HCT116 (cell line): Measurements from ENCODE around the gene IGSF6. TPM values are rescaled to one million over a fixed set of nuclear protein-coding genes. Genes with fewer than 3 reads are reported as not detected.

ENCODE experiments used
- ATAC-seq: fragments of 200-7000 bp; cut with Tn5 transposase; 2 replicates; pipeline ENCODE4 v1.9.1; 2020; ENCODE audit warnings: mild to moderate bottlenecking, moderate library complexity
- BruUV-seq: library from RNA; stranded (reverse); fragments of 400-500 nt; replicated peaks from 2 replicates; lab custom pipeline; 2021; lab: Mats Ljungman, UMichigan
- CTCF ChIA-PET: fragments of 300-600 bp; sonication (Branson Sonifier 250); formaldehyde crosslinking; loops from one replicate; lab custom pipeline; 2021; ENCODE audit warnings: antibody characterized with exemption; lab: Charles Lee
- POLR2A ChIA-PET: fragments of 300-600, 350-600 bp; sonication (Branson Sonifier 250); formaldehyde crosslinking; loops from one replicate; lab custom pipeline; 2021; ENCODE audit warnings: antibody characterized with exemption; lab: Charles Lee
- RAD21 ChIA-PET, 2 experiments: fragments of 300-600 bp; sonication (Branson Sonifier 250); formaldehyde crosslinking; loops; one replicate each; lab custom pipeline; 2023; ENCODE audit warnings: low total read pairs in 2 of 2; ENCODE audit not compliant: uncharacterized antibody in 2 of 2, unreplicated experiment in 2 of 2, low non-redundant PET in 1 of 2; lab: Charles Lee
- DNase-seq: peaks from one replicate; pipeline ENCODE4 v3.0.0-alpha.2; 2010; ENCODE audit warnings: low read depth, low spot score
- H2AFZ ChIP-seq: fragments of 200-600 bp; shearing (Covaris generic), sonication (generic); 2 replicates; pipeline ENCODE4 v1.6.1; 2017; ENCODE audit warnings: low read depth, mixed run types, mixed read lengths, antibody characterized with exemption, low read length; ENCODE audit not compliant: poor library complexity, severe bottlenecking
- H3K27ac ChIP-seq: 2 replicates; pipeline ENCODE4 v1.5.1; 2012; ENCODE audit warnings: low read depth, low read length
- H3K27me3 ChIP-seq: fragments of 200-600 bp; sonication (generic); 2 replicates; pipeline ENCODE4 v1.6.1; 2016; ENCODE audit warnings: mixed run types, low read length, mixed read lengths; ENCODE audit not compliant: insufficient read depth
- H3K36me3 ChIP-seq, 2 experiments: fragments of 200-500 bp in 1 of 2; fragments of 200-600 bp in 1 of 2; sonication (Bioruptor generic) in 1 of 2; sonication (generic) in 1 of 2; 2 replicates each; pipeline versions ENCODE4 v1.5.1 to v1.6.1; 2014 to 2016; ENCODE audit warnings: low read length in 2 of 2, inconsistent platforms in 1 of 2, mixed read lengths in 1 of 2, mixed run types in 1 of 2; ENCODE audit not compliant: insufficient read depth in 2 of 2, control insufficient read depth in 1 of 2
- H3K4me1 ChIP-seq, 2 experiments: fragments of 200-600 bp in 1 of 2; sonication (generic) in 1 of 2; 2 replicates each; pipeline versions ENCODE4 v1.5.1 to v1.6.1; 2012 to 2017; ENCODE audit warnings: low read length in 2 of 2, inconsistent platforms in 1 of 2, mild to moderate bottlenecking in 1 of 2, mixed read lengths in 1 of 2, mixed run types in 1 of 2, moderate library complexity in 1 of 2; ENCODE audit not compliant: insufficient read depth in 2 of 2, control insufficient read depth in 1 of 2
- H3K4me2 ChIP-seq: fragments of 200-600 bp; sonication (generic); 2 replicates; pipeline ENCODE4 v1.6.1; 2017; ENCODE audit warnings: mixed run types, low read length, mixed read lengths
- H3K4me3 ChIP-seq, 2 experiments: fragments of 200-600 bp in 1 of 2; sonication (generic) in 1 of 2; replicated peaks in 1 of 2; 2 replicates each; pipeline ENCODE4 v1.5.1; 2011 to 2016; ENCODE audit warnings: low read length in 2 of 2, control low read depth in 1 of 2, low read depth in 1 of 2, mild to moderate bottlenecking in 1 of 2, mixed read lengths in 1 of 2, mixed run types in 1 of 2
- H3K79me2 ChIP-seq: fragments of 200-600 bp; sonication (generic); 2 replicates; pipeline ENCODE4 v1.6.1; 2017; ENCODE audit warnings: mild to moderate bottlenecking, mixed run types, low read length, moderate library complexity, mixed read lengths; ENCODE audit not compliant: insufficient read depth
- H3K9ac ChIP-seq: fragments of 200-600 bp; sonication (generic); 2 replicates; pipeline ENCODE4 v1.6.1; 2016; ENCODE audit warnings: low read length, mixed read lengths
- H3K9me2 ChIP-seq: fragments of 200-600 bp; sonication (generic), shearing (Covaris generic); 2 replicates; pipeline ENCODE4 v1.6.1; 2017; ENCODE audit warnings: mixed run types, mild to moderate bottlenecking, moderate library complexity; ENCODE audit not compliant: insufficient read depth
- H3K9me3 ChIP-seq, 2 experiments: fragments of 200-500 bp in 1 of 2; fragments of 200-600 bp in 1 of 2; sonication (Bioruptor generic) in 1 of 2; sonication (generic) in 1 of 2; 2 replicates each; pipeline ENCODE4 v1.6.1; 2014 to 2017; ENCODE audit warnings: low read length in 2 of 2, mixed read lengths in 2 of 2, inconsistent platforms in 1 of 2, low read depth in 1 of 2, mild to moderate bottlenecking in 1 of 2, mixed run types in 1 of 2, moderate library complexity in 1 of 2; ENCODE audit not compliant: control insufficient read depth in 1 of 2, insufficient read depth in 1 of 2
- H4K20me1 ChIP-seq: fragments of 200-600 bp; sonication (generic), shearing (Covaris generic); 2 replicates; pipeline ENCODE4 v1.6.1; 2017; ENCODE audit warnings: mixed run types, mild to moderate bottlenecking, moderate library complexity; ENCODE audit not compliant: insufficient read depth
- EGR1 ChIP-seq: IDR thresholded peaks from 2 replicates; pipeline ENCODE4 v1.6.1; 2012; ENCODE audit warnings: low read depth
- ELF1 ChIP-seq: IDR thresholded peaks from 2 replicates; pipeline ENCODE4 v1.6.1; 2012; ENCODE audit warnings: low read depth, borderline replicate concordance
- EZH2phosphoT487 ChIP-seq: fragments of 200-600 bp; IDR thresholded peaks from 2 replicates; pipeline ENCODE4 v1.6.1; 2018; ENCODE audit warnings: antibody characterized with exemption, borderline replicate concordance
- POLR2A ChIP-seq: IDR thresholded peaks from 2 replicates; pipeline ENCODE4 v1.7.0; 2011; ENCODE audit warnings: borderline replicate concordance; ENCODE audit not compliant: insufficient read depth, insufficient read length; ENCODE audit errors: extremely low read depth
- POLR2AphosphoS5 ChIP-seq: IDR thresholded peaks from 2 replicates; pipeline ENCODE4 v1.6.1; 2011; ENCODE audit warnings: mild to moderate bottlenecking, low read depth, low read length, moderate library complexity
- SRF ChIP-seq: IDR thresholded peaks from 2 replicates; pipeline ENCODE4 v1.6.1; 2012; ENCODE audit warnings: low read depth
- ZFX ChIP-seq: fragments of 450-650 bp; IDR thresholded peaks from 2 replicates; pipeline ENCODE4 v1.6.1; 2017
- ZNF274 ChIP-seq: fragments of 200-500 bp; sonication (Bioruptor generic); IDR thresholded peaks from 2 replicates; pipeline ENCODE4 v1.6.1; 2014; ENCODE audit warnings: mild to moderate bottlenecking, low read depth, low read length, inconsistent platforms
- intact Hi-C: fragments of 100-400 bp; cut with micrococcal nuclease; formaldehyde crosslinking; loops from 2 replicates; pipeline ENCODE4 v1.10.0; 2022
- total RNA-seq: library from RNA; stranded (reverse); gene quantifications from one replicate; pipeline ENCODE4 v1.2.1, GENCODE V29; 2021; ENCODE audit not compliant: unreplicated experiment
- TF ChIP-seq, protein P1 (sequence below): IDR thresholded peaks from 2 replicates; pipeline ENCODE4 v1.6.1; 2012
- TF ChIP-seq, protein P2 (sequence below): IDR thresholded peaks from 2 replicates; pipeline ENCODE4 v1.6.1; 2011; ENCODE audit warnings: mild to moderate bottlenecking, low read length, moderate library complexity; ENCODE audit not compliant: insufficient replicate concordance; ENCODE audit errors: extremely low read depth

The IGSF6 gene
- total RNA-seq, 1 experiment from 2014 or later, result not detected

- CTCF ChIA-PET, result no interaction called here
- Histone ChIP-seq H3K9me3 (no peaks in the 10 kb centered on the region), H3K27me3 (no peaks in the 10 kb centered on the region), H3K4me3 (no peak overlapping the region), H4K20me1 (no peaks in the 10 kb centered on the region), H3K9ac (no peak overlapping the region), H3K4me2 (no peak overlapping the region), H3K79me2 (no peaks in the 10 kb centered on the region), H3K27ac (no peak overlapping the region), H3K9me2 (no peaks in the 10 kb centered on the region), H3K4me1 (no peaks in the 10 kb centered on the region), H2AFZ (no peak overlapping the region), H3K36me3 (no peaks in the 10 kb centered on the region)
- intact Hi-C loops, result no loop called here
- POLR2A ChIA-PET, result no interaction called here
- DNase-seq (no peak), ATAC-seq (no peak)
- no peak for TF ChIP-seq ELF1
- TF ChIP-seq, protein P1, sequence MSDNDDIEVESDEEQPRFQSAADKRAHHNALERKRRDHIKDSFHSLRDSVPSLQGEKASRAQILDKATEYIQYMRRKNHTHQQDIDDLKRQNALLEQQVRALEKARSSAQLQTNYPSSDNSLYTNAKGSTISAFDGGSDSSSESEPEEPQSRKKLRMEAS, result no peak
- no peak for TF ChIP-seq SRF
- TF ChIP-seq POLR2A, result no peak
- TF ChIP-seq EZH2phosphoT487, result no peak
- TF ChIP-seq, protein P2, sequence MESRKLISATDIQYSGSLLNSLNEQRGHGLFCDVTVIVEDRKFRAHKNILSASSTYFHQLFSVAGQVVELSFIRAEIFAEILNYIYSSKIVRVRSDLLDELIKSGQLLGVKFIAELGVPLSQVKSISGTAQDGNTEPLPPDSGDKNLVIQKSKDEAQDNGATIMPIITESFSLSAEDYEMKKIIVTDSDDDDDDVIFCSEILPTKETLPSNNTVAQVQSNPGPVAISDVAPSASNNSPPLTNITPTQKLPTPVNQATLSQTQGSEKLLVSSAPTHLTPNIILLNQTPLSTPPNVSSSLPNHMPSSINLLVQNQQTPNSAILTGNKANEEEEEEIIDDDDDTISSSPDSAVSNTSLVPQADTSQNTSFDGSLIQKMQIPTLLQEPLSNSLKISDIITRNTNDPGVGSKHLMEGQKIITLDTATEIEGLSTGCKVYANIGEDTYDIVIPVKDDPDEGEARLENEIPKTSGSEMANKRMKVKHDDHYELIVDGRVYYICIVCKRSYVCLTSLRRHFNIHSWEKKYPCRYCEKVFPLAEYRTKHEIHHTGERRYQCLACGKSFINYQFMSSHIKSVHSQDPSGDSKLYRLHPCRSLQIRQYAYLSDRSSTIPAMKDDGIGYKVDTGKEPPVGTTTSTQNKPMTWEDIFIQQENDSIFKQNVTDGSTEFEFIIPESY, result no peak
- no peak for TF ChIP-seq ZNF274
- no peak for TF ChIP-seq ZFX
- TF ChIP-seq POLR2AphosphoS5, result no peak
- TF ChIP-seq EGR1, result no peak
- BruUV-seq, result no TSS peak
- RAD21 ChIA-PET, result no interaction called here
Measured at GRCh38 chr16:21666772-21667171, 14.4 kb upstream of the IGSF6 start.
